ENCODE results near the gene TMPO.
A peak's percentile ranks its signal among the peaks of the same experiment; 100 is the strongest.
"Not testable (repeated sequence)": the region's sequence is repeated elsewhere in the genome, so short reads cannot be mapped to it uniquely, and the experiment has no call there.

TMPO gene

GRCh38 chr12:98594050-98594835, 78.9 kb downstream of the TMPO start:
- ChIA-PET POLR2A (ENCODE audit: low non-redundant PET) (interaction anchor here (0.6 to 0.9 kb wide), 2 partner anchors 31 to 33 kb away, joined by 4 to 5 read pairs; no protein-coding TSS in a partner anchor), CTCF (interaction anchor here (0.5 to 2.8 kb wide), 2 partner anchors 27 to 49 kb away, joined by 3 to 11 read pairs; no protein-coding TSS in a partner anchor)
- no peak for DNase-seq (ENCODE audit: low spot score)
- H3K27ac ChIP-seq, result peak overlapping the region; percentile 86
- no peak for TF ChIP-seq CTCF (conservative IDR thresholded peaks at IDR 0.05; ENCODE audit: low read depth)

- DNase-seq (ENCODE audit: low spot score), result peak; percentile 43
- H3K27ac ChIP-seq, result no peak overlapping the region
- POLR2A ChIA-PET (ENCODE audit: low non-redundant PET), result interaction anchor here (0.7 kb wide), 1 partner anchor 207 kb away, joined by 3 read pairs; no protein-coding TSS in a partner anchor
- CTCF ChIA-PET, result interaction anchor here (2.8 kb wide), 1 partner anchor 28 kb away, joined by 11 read pairs; no protein-coding TSS in a partner anchor
- no peak for TF ChIP-seq CTCF (conservative IDR thresholded peaks at IDR 0.05; ENCODE audit: low read depth)
These were observed 80.0 kb downstream of the TMPO start for GRCh38 chr12:98595243-98595988.

GRCh38 chr12:98597313-98597712, 81.9 kb downstream of the TMPO start:
- ChIA-PET POLR2A (ENCODE audit: low non-redundant PET) (interaction anchor here (0.7 kb wide), 1 partner anchor 47 kb away, joined by 4 read pairs; no protein-coding TSS in a partner anchor), CTCF (interaction anchor here (1.0 to 1.2 kb wide), 2 partner anchors 30 to 56 kb away, joined by 3 to 4 read pairs; no protein-coding TSS in a partner anchor)
- not testable (repeated sequence) for H3K27ac ChIP-seq; DNase-seq (ENCODE audit: low spot score)
